Esophagus squamous epithelium (tissue), 4 donors: ENCODE data around the gene HOXD8.

ENCODE experiments used
- POLR2A ChIP-seq, 4 donors: fragments of 450-650 bp; IDR thresholded peaks; one replicate each; pipeline ENCODE4 v1.6.1; 2017; ENCODE audit warnings: antibody characterized with exemption in 4 of 4, mild to moderate bottlenecking in 4 of 4, moderate library complexity in 3 of 4
- TF ChIP-seq, protein P1 (sequence below), 6 experiments: fragments of 450-650 bp in 4 of 6; fragments of 200-600 bp in 2 of 6; sonication (generic) in 2 of 6; IDR thresholded peaks; one replicate each; pipeline ENCODE4 v1.5.1; 2016 to 2019; ENCODE audit warnings: antibody characterized with exemption in 6 of 6, mild to moderate bottlenecking in 4 of 6, moderate library complexity in 4 of 6

GRCh38 chr2:176164611-176165369, 35.3 kb downstream of the HOXD8 start:
- TF ChIP-seq, protein P1, sequence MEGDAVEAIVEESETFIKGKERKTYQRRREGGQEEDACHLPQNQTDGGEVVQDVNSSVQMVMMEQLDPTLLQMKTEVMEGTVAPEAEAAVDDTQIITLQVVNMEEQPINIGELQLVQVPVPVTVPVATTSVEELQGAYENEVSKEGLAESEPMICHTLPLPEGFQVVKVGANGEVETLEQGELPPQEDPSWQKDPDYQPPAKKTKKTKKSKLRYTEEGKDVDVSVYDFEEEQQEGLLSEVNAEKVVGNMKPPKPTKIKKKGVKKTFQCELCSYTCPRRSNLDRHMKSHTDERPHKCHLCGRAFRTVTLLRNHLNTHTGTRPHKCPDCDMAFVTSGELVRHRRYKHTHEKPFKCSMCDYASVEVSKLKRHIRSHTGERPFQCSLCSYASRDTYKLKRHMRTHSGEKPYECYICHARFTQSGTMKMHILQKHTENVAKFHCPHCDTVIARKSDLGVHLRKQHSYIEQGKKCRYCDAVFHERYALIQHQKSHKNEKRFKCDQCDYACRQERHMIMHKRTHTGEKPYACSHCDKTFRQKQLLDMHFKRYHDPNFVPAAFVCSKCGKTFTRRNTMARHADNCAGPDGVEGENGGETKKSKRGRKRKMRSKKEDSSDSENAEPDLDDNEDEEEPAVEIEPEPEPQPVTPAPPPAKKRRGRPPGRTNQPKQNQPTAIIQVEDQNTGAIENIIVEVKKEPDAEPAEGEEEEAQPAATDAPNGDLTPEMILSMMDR (IDR thresholded peaks at IDR 0.05) = no peak
- no peak for TF ChIP-seq POLR2A (IDR thresholded peaks at IDR 0.05)
